ENCODE measurements around the gene GLYATL2. TPM values are rescaled to one million over a fixed set of nuclear protein-coding genes. Genes with fewer than 3 reads are reported as not detected.

Gene GLYATL2
- total and polyA plus RNA-seq, 4 donors: not detected

DNA sequence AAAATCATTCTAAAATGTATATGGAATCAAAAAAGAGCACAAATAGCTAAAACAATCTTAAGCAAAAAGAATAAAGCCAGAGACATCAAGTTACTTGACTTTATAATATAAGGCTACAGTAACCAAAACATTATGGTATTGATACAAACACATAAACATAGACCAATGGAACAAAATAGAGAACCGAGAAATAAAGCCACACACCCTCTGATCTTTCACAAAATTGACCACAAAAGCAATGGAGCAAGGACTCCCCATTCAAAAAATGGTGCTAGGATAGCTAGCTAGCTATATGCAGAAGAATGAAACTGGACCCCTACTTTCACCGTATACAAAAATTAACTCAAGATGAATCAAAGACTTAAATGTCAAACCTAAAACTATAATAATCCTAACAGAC, 43.2 kb downstream of the GLYATL2 start:
- H3K27me3 ChIP-seq (ENCODE audit: control insufficient read depth in 4 of 4, insufficient read depth in 4 of 4, low read length in 3 of 4): no peaks in the 10 kb centered on the region
- H3K4me3 ChIP-seq (ENCODE audit: low read depth in 1 of 3, low read length in 3 of 3): no peak overlapping the region
- no peak for DNase-seq (ENCODE audit: low spot score)
- TF ChIP-seq RAD21 (IDR thresholded peaks at IDR 0.05): no peak
- TF ChIP-seq FOXA2 (IDR thresholded peaks at IDR 0.05): no peak
- TF ChIP-seq YY1 (IDR thresholded peaks at IDR 0.05): no peak
- TF ChIP-seq GABPA (IDR thresholded peaks at IDR 0.05 in 1 of 2, conservative IDR thresholded peaks at IDR 0.05 in 1 of 2): no peak
- no peak for TF ChIP-seq FOXA1 (IDR thresholded peaks at IDR 0.05)
- no peak for TF ChIP-seq RXRA (IDR thresholded peaks at IDR 0.05)
- TF ChIP-seq HNF4A (conservative IDR thresholded peaks at IDR 0.05): no peak
- no peak for TF ChIP-seq NR2F2 (IDR thresholded peaks at IDR 0.05)
- TF ChIP-seq SP1 (IDR thresholded peaks at IDR 0.05): no peak
- TF ChIP-seq JUND (IDR thresholded peaks at IDR 0.05): no peak
- TF ChIP-seq TAF1 (conservative IDR thresholded peaks at IDR 0.05): no peak
- TF ChIP-seq HNF4G (IDR thresholded peaks at IDR 0.05): no peak
- TF ChIP-seq, protein P1, sequence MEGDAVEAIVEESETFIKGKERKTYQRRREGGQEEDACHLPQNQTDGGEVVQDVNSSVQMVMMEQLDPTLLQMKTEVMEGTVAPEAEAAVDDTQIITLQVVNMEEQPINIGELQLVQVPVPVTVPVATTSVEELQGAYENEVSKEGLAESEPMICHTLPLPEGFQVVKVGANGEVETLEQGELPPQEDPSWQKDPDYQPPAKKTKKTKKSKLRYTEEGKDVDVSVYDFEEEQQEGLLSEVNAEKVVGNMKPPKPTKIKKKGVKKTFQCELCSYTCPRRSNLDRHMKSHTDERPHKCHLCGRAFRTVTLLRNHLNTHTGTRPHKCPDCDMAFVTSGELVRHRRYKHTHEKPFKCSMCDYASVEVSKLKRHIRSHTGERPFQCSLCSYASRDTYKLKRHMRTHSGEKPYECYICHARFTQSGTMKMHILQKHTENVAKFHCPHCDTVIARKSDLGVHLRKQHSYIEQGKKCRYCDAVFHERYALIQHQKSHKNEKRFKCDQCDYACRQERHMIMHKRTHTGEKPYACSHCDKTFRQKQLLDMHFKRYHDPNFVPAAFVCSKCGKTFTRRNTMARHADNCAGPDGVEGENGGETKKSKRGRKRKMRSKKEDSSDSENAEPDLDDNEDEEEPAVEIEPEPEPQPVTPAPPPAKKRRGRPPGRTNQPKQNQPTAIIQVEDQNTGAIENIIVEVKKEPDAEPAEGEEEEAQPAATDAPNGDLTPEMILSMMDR (IDR thresholded peaks at IDR 0.05; ENCODE audit: low read depth, low read length, missing input control): no peak
- TF ChIP-seq, protein P2, sequence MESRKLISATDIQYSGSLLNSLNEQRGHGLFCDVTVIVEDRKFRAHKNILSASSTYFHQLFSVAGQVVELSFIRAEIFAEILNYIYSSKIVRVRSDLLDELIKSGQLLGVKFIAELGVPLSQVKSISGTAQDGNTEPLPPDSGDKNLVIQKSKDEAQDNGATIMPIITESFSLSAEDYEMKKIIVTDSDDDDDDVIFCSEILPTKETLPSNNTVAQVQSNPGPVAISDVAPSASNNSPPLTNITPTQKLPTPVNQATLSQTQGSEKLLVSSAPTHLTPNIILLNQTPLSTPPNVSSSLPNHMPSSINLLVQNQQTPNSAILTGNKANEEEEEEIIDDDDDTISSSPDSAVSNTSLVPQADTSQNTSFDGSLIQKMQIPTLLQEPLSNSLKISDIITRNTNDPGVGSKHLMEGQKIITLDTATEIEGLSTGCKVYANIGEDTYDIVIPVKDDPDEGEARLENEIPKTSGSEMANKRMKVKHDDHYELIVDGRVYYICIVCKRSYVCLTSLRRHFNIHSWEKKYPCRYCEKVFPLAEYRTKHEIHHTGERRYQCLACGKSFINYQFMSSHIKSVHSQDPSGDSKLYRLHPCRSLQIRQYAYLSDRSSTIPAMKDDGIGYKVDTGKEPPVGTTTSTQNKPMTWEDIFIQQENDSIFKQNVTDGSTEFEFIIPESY (IDR thresholded peaks at IDR 0.05): no peak
- TF ChIP-seq ATF3 (IDR thresholded peaks at IDR 0.05): no peak
- TF ChIP-seq EGR1 (IDR thresholded peaks at IDR 0.05; ENCODE audit: low read depth in 2 of 2): no peak
- TF ChIP-seq, protein P3, sequence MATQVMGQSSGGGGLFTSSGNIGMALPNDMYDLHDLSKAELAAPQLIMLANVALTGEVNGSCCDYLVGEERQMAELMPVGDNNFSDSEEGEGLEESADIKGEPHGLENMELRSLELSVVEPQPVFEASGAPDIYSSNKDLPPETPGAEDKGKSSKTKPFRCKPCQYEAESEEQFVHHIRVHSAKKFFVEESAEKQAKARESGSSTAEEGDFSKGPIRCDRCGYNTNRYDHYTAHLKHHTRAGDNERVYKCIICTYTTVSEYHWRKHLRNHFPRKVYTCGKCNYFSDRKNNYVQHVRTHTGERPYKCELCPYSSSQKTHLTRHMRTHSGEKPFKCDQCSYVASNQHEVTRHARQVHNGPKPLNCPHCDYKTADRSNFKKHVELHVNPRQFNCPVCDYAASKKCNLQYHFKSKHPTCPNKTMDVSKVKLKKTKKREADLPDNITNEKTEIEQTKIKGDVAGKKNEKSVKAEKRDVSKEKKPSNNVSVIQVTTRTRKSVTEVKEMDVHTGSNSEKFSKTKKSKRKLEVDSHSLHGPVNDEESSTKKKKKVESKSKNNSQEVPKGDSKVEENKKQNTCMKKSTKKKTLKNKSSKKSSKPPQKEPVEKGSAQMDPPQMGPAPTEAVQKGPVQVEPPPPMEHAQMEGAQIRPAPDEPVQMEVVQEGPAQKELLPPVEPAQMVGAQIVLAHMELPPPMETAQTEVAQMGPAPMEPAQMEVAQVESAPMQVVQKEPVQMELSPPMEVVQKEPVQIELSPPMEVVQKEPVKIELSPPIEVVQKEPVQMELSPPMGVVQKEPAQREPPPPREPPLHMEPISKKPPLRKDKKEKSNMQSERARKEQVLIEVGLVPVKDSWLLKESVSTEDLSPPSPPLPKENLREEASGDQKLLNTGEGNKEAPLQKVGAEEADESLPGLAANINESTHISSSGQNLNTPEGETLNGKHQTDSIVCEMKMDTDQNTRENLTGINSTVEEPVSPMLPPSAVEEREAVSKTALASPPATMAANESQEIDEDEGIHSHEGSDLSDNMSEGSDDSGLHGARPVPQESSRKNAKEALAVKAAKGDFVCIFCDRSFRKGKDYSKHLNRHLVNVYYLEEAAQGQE (IDR thresholded peaks at IDR 0.05): no peak
- TF ChIP-seq MAX (IDR thresholded peaks at IDR 0.05): no peak
- peaks cover 0 to 4% (median under 1%) of the 10 kb centered on the region in 4 donors for H3K4me1 ChIP-seq (ENCODE audit: control insufficient read depth in 4 of 4, insufficient read depth in 4 of 4, low read length in 3 of 4)
- no peak overlapping the region for H3K9ac ChIP-seq (ENCODE audit: low read depth in 1 of 2, low read length in 2 of 2)
- H3K36me3 ChIP-seq (ENCODE audit: control insufficient read depth in 4 of 4, insufficient read depth in 3 of 4, low read depth in 1 of 4, low read length in 3 of 4): no peaks in the 10 kb centered on the region
- H3K9me3 ChIP-seq (ENCODE audit: control insufficient read depth in 4 of 4, low read length in 3 of 4): peaks cover 0 to 5% (median 0%) of the 10 kb centered on the region in 4 donors
- 88% methylated on average over 2 of the region's 2 CpGs for WGBS
- no peak overlapping the region for H3K27ac ChIP-seq (ENCODE audit: low read depth in 1 of 2, low read length in 2 of 2)

Measured in liver (tissue), 9 donors.